MM.1S (cell line): Measurements from ENCODE around the gene RFFL.
A peak's percentile ranks its signal among the peaks of the same experiment; 100 is the strongest.

Experiments
- DNase-seq: peaks from one replicate; pipeline ENCODE4 v3.0.0-alpha.2; 2015
- H2AFZ ChIP-seq: fragments of 300-600 bp; sonication (generic); 2 replicates; pipeline ENCODE4 v1.6.0; 2016; ENCODE audit warnings: antibody characterized with exemption, low read length
- H3F3A ChIP-seq: fragments of 300-600 bp; sonication (generic); 2 replicates; pipeline ENCODE4 v1.6.1; 2016; ENCODE audit warnings: mild to moderate bottlenecking, antibody characterized with exemption, low read length, moderate library complexity, mixed read lengths; ENCODE audit not compliant: insufficient read depth
- H3K27ac ChIP-seq: fragments of 300-600 bp; sonication (generic); 2 replicates; pipeline ENCODE4 v1.5.1; 2016; ENCODE audit warnings: mild to moderate bottlenecking, low read length
- H3K27me3 ChIP-seq: fragments of 300-600 bp; sonication (generic); replicated peaks from 2 replicates; pipeline ENCODE4 v1.6.0; 2016; ENCODE audit warnings: low read length; ENCODE audit not compliant: insufficient read depth
- H3K36me3 ChIP-seq: fragments of 300-600 bp; sonication (generic); replicated peaks from 2 replicates; pipeline ENCODE4 v1.6.1; 2016; ENCODE audit warnings: mild to moderate bottlenecking, low read length, mixed read lengths; ENCODE audit not compliant: insufficient read depth
- H3K4me1 ChIP-seq: fragments of 300-600 bp; sonication (generic); 2 replicates; pipeline ENCODE4 v1.6.1; 2016; ENCODE audit warnings: low read length, mixed read lengths
- H3K4me2 ChIP-seq: fragments of 300-600 bp; sonication (generic); 2 replicates; pipeline ENCODE4 v1.6.0; 2016; ENCODE audit warnings: low read depth, low read length
- H3K4me3 ChIP-seq: fragments of 300-600 bp; sonication (generic); 2 replicates; pipeline ENCODE4 v1.5.1; 2016; ENCODE audit warnings: low read length, mixed read lengths
- H3K79me2 ChIP-seq: fragments of 300-600 bp; sonication (generic); 2 replicates; pipeline ENCODE4 v1.6.1; 2016; ENCODE audit warnings: mixed run types, low read length, mixed read lengths
- H3K9ac ChIP-seq: fragments of 300-600 bp; sonication (generic); 2 replicates; pipeline ENCODE4 v1.6.1; 2016; ENCODE audit warnings: low read length, mixed read lengths
- H3K9me2 ChIP-seq: fragments of 300-600 bp; sonication (generic); replicated peaks from 2 replicates; pipeline ENCODE4 v1.6.1; 2016; ENCODE audit warnings: mild to moderate bottlenecking, low read length, mixed read lengths; ENCODE audit not compliant: insufficient read depth
- H3K9me3 ChIP-seq: fragments of 300-600 bp; sonication (generic); replicated peaks from 2 replicates; pipeline ENCODE4 v1.6.1; 2016; ENCODE audit warnings: mild to moderate bottlenecking, low read length, mixed read lengths; ENCODE audit not compliant: insufficient read depth
- H4K20me1 ChIP-seq: fragments of 300-600 bp; sonication (generic); 2 replicates; pipeline ENCODE4 v1.6.1; 2016; ENCODE audit warnings: mild to moderate bottlenecking, low read length, moderate library complexity, mixed read lengths; ENCODE audit not compliant: insufficient read depth
- EZH2 ChIP-seq: fragments of 300-600 bp; sonication (generic); optimal IDR thresholded peaks from 2 replicates; pipeline ENCODE3; 2017; ENCODE audit warnings: low read depth, mild to moderate bottlenecking, antibody characterized with exemption, low read length, mixed read lengths
- EZH2phosphoT487 ChIP-seq: fragments of 300-600 bp; sonication (generic); IDR thresholded peaks from 2 replicates; pipeline ENCODE4 v1.6.1; 2018; ENCODE audit warnings: antibody characterized with exemption, low read length
- TF ChIP-seq, protein P1 (sequence below): fragments of 300-600 bp; sonication (generic); IDR thresholded peaks from 2 replicates; pipeline ENCODE4 v1.5.1; 2016; ENCODE audit warnings: antibody characterized with exemption, low read length, mixed read lengths

The RFFL gene

DNA sequence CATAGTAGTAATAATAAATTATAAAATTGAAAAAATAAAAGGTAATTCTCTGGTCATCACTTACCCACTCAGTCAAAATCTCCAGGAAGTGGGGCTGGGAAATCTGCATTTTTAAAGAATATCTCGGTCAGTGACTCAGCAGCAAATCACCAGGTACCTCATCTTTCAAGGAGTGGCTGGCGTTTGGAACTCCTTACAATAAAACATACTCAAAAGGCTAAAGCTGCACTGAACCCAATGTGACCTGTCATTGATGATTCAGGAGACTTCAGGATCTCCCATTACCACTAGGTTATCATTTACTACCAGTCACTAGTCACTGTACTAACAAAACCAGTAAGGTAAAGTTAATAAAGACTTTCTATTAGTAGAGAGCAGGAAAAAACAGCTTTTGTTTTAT lies 21.5 kb upstream of the RFFL start:
- Histone ChIP-seq H3K4me3 (no peak overlapping the region), H4K20me1 (no peaks in the 10 kb centered on the region), H3K9me2 (no peaks in the 10 kb centered on the region), H3K4me2 (no peak overlapping the region), H3F3A (peaks cover 28% of the 10 kb centered on the region), H2AFZ (no peak overlapping the region), H3K9me3 (no peaks in the 10 kb centered on the region), H3K27ac (no peak overlapping the region), H3K9ac (no peak overlapping the region), H3K27me3 (no peaks in the 10 kb centered on the region), H3K36me3 (no peaks in the 10 kb centered on the region), H3K4me1 (peaks cover 48% of the 10 kb centered on the region), H3K79me2 (peaks cover 79% of the 10 kb centered on the region)
- TF ChIP-seq EZH2phosphoT487 (no peak), EZH2 (no peak)
- TF ChIP-seq, protein P1, sequence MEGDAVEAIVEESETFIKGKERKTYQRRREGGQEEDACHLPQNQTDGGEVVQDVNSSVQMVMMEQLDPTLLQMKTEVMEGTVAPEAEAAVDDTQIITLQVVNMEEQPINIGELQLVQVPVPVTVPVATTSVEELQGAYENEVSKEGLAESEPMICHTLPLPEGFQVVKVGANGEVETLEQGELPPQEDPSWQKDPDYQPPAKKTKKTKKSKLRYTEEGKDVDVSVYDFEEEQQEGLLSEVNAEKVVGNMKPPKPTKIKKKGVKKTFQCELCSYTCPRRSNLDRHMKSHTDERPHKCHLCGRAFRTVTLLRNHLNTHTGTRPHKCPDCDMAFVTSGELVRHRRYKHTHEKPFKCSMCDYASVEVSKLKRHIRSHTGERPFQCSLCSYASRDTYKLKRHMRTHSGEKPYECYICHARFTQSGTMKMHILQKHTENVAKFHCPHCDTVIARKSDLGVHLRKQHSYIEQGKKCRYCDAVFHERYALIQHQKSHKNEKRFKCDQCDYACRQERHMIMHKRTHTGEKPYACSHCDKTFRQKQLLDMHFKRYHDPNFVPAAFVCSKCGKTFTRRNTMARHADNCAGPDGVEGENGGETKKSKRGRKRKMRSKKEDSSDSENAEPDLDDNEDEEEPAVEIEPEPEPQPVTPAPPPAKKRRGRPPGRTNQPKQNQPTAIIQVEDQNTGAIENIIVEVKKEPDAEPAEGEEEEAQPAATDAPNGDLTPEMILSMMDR = no peak
- no peak for DNase-seq

DNA sequence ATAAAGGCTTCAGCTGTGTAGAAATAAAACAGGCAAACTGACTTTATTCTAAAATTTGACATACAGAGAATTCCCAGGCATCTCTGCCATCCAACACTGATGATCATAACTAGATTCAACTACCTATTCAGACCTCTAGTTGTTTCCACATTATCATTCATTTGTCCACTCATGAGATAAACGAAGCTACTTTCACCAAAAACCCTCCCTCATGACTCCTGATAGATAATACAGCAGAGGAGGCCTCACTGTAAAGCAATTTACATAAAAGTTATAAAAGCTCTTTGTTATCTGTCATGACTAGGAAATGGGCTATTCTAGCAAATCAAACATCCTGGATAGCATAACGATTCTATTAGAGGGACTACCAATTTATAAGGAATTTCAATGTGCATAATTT lies 19.6 kb upstream of the RFFL start:
- TF ChIP-seq, protein P1 = no peak
- TF ChIP-seq EZH2 = no peak
- no peak for TF ChIP-seq EZH2phosphoT487
- H4K20me1 ChIP-seq = no peaks in the 10 kb centered on the region
- no peak for DNase-seq
- H3K79me2 ChIP-seq = peaks cover 91% of the 10 kb centered on the region
- no peak overlapping the region for H3K4me3 ChIP-seq
- peaks cover 52% of the 10 kb centered on the region for H3K4me1 ChIP-seq
- H3K4me2 ChIP-seq = no peak overlapping the region; the same call in 1 of the 2 replicates
- H3K9me2 ChIP-seq = no peaks in the 10 kb centered on the region
- H3F3A ChIP-seq = peaks cover 21% of the 10 kb centered on the region
- H3K27me3 ChIP-seq = no peaks in the 10 kb centered on the region
- H3K9ac ChIP-seq = no peak overlapping the region
- no peaks in the 10 kb centered on the region for H3K36me3 ChIP-seq
- no peaks in the 10 kb centered on the region for H3K9me3 ChIP-seq
- H3K27ac ChIP-seq = no peak overlapping the region
- no peak overlapping the region for H2AFZ ChIP-seq

DNA sequence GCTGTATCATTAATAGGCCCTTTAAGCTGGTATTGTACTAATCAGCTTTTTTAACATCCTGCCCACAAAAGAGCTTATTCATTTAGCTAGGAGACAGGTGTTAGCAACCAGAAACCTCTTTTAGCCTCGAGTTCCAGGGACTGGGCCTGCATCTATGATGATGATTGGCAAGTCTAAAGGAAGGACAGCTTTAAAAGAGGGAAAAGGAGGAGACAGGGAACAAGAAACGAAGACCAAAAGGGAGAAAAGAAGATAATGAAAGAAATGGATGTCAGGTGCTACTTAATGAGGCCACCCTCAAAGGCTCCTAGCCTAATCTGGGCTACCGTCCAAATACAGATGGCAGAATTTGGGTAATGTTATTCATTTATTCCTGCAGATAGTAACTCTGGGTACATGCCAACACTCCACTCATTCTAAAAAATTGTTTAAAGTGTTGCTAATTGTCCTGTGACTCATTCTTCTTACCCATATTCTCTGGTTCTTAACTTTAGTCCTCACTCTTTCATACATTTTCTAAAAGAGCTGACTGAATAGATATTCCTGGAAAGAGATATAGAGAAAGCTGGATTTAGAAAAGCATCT lies 18.7 kb upstream of the RFFL start:
- no peaks in the 10 kb centered on the region for H3K36me3 ChIP-seq
- peaks cover 48% of the 10 kb centered on the region for H3K4me1 ChIP-seq
- no peak overlapping the region for H3K4me3 ChIP-seq
- DNase-seq = peak; percentile 68
- peaks cover 91% of the 10 kb centered on the region for H3K79me2 ChIP-seq
- H2AFZ ChIP-seq = no peak overlapping the region
- no peaks in the 10 kb centered on the region for H3K9me2 ChIP-seq
- peaks cover 18% of the 10 kb centered on the region for H3F3A ChIP-seq
- H3K27me3 ChIP-seq = no peaks in the 10 kb centered on the region
- peak overlapping the region; percentile 43 for H3K27ac ChIP-seq
- no peaks in the 10 kb centered on the region for H3K9me3 ChIP-seq
- H3K4me2 ChIP-seq = peak overlapping the region; percentile 35; the same call in 1 of the 2 replicates
- no peaks in the 10 kb centered on the region for H4K20me1 ChIP-seq
- TF ChIP-seq, protein P1 = no peak
- no peak for TF ChIP-seq EZH2phosphoT487
- no peak for TF ChIP-seq EZH2
- H3K9ac ChIP-seq = no peak overlapping the region
